Middle frontal gyrus (tissue), 1 donor: ENCODE results near the gene ZNF219.
"Not testable (repeated sequence)": the region's sequence is repeated elsewhere in the genome, so short reads cannot be mapped to it uniquely, and the experiment has no call there.

Experiments
- DNase-seq: peaks from one replicate; pipeline ENCODE4 v3.0.0-alpha.2; 2015; ENCODE audit warnings: low spot score; ENCODE audit errors: extremely low spot score

The ZNF219 gene

GRCh38 chr14:21047378-21047781 lies 51.1 kb downstream of the ZNF219 start:
- DNase-seq, result no peak

- no peak for DNase-seq
Measured at GRCh38 chr14:21043974-21044618, 54.4 kb downstream of the ZNF219 start.

- no peak for DNase-seq
Measured at GRCh38 chr14:21043387-21043973, 55.0 kb downstream of the ZNF219 start.

- no peak for DNase-seq
Measured at GRCh38 chr14:21042918-21043317, 55.5 kb downstream of the ZNF219 start.

GRCh38 chr14:21041676-21042433 lies 56.6 kb downstream of the ZNF219 start, which contains the start of gene RNASE7:
RNASE7 (plus strand) TSS chr14:21042362; CDS start chr14:21042993, 631 bp downstream.
- no peak for DNase-seq

- DNase-seq, result not testable (repeated sequence)
Measured at GRCh38 chr14:21040941-21041340, 57.5 kb downstream of the ZNF219 start.

- DNase-seq, result no peak
Measured at GRCh38 chr14:21040370-21040925, 58.0 kb downstream of the ZNF219 start.
